Kidney epithelial cell (primary cell): ENCODE results near the gene RPS14. TPM values are rescaled to one million over a fixed set of nuclear protein-coding genes. Genes with fewer than 3 reads are reported as not detected.

Source experiments
- DNase-seq: peaks from one replicate; pipeline ENCODE4 v3.0.0-alpha.2; 2010; ENCODE audit warnings: low read depth
- H3K27me3 ChIP-seq: 2 replicates; pipeline ENCODE4 v1.6.0; 2011; ENCODE audit warnings: low read length; ENCODE audit not compliant: control insufficient read depth, insufficient read depth
- H3K36me3 ChIP-seq: 2 replicates; pipeline ENCODE4 v1.5.1; 2011; ENCODE audit warnings: low read length; ENCODE audit not compliant: control insufficient read depth, insufficient read depth
- H3K4me3 ChIP-seq: 2 replicates; pipeline ENCODE4 v1.5.1; 2011; ENCODE audit warnings: low read depth, mild to moderate bottlenecking, control low read depth, low read length
- total RNA-seq: library from RNA; depleted of rRNA; stranded (reverse); fragments of >200 nt; gene quantifications from 2 replicates; pipeline ENCODE4 v1.2.3, GENCODE V29; 2015
- TF ChIP-seq, protein P1 (sequence below): IDR thresholded peaks from 2 replicates; pipeline ENCODE4 v1.5.1; 2011; ENCODE audit warnings: mild to moderate bottlenecking, moderate library complexity, low read length, control low read depth, inconsistent platforms; ENCODE audit not compliant: insufficient read depth, poor library complexity, severe bottlenecking

The RPS14 gene
- total RNA-seq, 1 donor from 2014 or later: 3,855 TPM

DNA sequence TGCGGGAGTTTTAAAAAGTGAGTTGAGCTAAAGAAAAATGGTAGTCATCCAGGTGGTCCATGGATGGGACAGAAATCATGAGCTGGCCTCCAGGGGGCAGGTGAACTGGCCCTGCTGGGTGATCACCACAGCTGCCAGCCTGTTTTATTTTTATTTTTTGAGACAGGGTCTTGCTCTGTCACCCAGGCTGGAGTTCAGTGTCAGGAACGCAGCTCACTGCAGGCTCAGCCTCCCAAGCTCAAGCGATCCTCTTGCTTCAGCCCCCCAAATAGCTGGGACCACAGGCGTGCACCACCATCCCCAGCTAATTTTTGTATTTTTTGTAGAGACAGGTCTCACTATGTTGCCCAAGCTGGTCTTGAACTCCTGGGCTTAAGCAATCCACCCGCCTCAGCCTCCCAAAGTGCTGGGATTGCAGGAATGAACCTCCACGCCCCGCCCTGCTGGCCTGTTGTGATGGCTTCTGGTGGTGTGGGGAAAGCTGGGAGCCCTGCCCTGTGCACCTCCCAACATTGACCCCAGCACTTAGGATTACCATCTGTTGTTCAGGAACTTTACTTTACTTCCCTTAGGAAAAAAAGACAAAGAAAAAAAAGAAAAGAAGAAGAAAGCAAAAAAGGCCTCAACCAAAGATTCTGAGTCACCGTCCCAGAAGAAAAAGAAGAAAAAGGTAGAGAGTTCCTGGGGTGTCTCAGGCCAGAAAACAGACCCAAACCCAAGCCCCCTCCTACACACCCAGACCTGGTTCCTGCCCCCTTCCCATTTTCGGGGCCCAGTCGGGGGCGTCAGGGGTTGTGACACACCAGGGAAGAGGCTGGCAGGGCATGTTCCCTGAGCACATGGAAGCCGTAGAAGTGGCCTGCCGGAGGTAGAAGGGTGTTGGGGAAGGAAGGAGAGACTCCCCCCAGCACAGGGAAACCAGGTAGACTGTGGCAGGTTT lies 51.5 kb downstream of the RPS14 start:
- TF ChIP-seq, protein P1, sequence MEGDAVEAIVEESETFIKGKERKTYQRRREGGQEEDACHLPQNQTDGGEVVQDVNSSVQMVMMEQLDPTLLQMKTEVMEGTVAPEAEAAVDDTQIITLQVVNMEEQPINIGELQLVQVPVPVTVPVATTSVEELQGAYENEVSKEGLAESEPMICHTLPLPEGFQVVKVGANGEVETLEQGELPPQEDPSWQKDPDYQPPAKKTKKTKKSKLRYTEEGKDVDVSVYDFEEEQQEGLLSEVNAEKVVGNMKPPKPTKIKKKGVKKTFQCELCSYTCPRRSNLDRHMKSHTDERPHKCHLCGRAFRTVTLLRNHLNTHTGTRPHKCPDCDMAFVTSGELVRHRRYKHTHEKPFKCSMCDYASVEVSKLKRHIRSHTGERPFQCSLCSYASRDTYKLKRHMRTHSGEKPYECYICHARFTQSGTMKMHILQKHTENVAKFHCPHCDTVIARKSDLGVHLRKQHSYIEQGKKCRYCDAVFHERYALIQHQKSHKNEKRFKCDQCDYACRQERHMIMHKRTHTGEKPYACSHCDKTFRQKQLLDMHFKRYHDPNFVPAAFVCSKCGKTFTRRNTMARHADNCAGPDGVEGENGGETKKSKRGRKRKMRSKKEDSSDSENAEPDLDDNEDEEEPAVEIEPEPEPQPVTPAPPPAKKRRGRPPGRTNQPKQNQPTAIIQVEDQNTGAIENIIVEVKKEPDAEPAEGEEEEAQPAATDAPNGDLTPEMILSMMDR: no peak
- Histone ChIP-seq H3K4me3 (no peak overlapping the region), H3K36me3 (peaks cover 3% of the 10 kb centered on the region), H3K27me3 (no peaks in the 10 kb centered on the region)
- DNase-seq: no peak

DNA sequence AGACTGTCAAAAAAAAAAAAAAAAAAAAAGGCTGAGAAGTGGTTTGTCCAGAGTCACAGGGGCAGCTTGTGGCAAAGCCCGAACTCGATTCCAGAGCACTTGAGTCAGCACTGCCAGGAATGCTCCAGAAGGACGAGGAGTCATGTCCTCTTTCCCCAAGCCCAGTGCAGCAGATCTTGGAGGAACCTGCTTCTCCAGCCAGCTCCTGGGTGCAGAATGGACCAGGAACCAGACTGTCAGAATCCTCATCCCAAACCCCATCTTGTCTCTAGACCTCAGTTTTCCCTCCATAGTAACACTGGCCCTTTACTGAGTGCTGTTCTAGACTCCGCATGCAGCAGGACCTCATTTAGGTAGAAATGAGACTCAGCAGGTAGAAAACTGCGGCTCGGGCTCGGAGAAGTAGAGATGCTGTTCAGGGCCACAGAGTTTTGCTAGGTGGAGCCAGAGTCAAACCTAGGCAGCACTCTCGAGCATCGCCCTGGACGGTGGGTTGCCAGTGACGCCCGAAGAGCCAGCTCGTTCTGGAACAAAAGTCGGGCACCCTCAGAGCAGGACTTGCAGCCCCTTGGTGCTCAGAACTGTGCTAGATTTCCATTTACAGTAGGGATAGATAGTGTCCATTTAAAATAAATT lies 52.3 kb downstream of the RPS14 start:
- H3K36me3 ChIP-seq: peaks cover 2% of the 10 kb centered on the region
- no peak overlapping the region for H3K4me3 ChIP-seq
- H3K27me3 ChIP-seq: no peaks in the 10 kb centered on the region
- no peak for DNase-seq
- TF ChIP-seq, protein P1: no peak

DNA sequence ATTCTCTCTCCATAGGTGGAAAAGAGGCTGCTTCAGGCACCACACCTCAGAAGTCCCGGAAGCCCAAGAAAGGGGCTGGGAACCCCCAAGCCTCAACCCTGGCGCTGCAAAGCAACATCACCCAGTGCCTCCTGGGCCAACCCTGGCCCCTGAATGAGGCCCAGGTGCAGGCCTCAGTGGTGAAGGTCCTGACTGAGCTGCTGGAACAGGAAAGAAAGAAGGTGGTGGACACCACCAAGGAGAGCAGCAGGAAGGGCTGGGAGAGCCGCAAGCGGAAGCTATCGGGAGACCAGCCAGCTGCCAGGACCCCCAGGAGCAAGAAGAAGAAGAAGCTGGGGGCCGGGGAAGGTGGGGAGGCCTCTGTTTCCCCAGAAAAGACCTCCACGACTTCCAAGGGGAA lies 53.3 kb downstream of the RPS14 start:
- peaks cover 3% of the 10 kb centered on the region for H3K36me3 ChIP-seq
- no peaks in the 10 kb centered on the region for H3K27me3 ChIP-seq
- DNase-seq: no peak
- TF ChIP-seq, protein P1: no peak
- no peak overlapping the region for H3K4me3 ChIP-seq

DNA sequence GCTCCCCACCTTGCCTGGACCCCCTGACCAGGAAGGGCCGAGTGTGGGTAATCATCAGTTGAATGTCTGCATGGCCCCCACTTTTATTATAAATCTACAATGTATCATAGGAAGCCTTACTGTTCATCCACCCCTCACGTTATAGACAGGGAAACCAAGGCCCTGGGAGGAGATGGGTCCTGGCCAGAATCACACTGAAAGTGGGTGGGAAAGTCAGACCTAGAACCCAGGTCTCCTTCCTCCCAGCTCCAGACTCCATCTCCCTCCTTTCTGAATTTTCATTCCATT lies 53.9 kb downstream of the RPS14 start:
- TF ChIP-seq, protein P1: no peak
- DNase-seq: no peak
- no peaks in the 10 kb centered on the region for H3K27me3 ChIP-seq
- peaks cover 3% of the 10 kb centered on the region for H3K36me3 ChIP-seq
- no peak overlapping the region for H3K4me3 ChIP-seq

DNA sequence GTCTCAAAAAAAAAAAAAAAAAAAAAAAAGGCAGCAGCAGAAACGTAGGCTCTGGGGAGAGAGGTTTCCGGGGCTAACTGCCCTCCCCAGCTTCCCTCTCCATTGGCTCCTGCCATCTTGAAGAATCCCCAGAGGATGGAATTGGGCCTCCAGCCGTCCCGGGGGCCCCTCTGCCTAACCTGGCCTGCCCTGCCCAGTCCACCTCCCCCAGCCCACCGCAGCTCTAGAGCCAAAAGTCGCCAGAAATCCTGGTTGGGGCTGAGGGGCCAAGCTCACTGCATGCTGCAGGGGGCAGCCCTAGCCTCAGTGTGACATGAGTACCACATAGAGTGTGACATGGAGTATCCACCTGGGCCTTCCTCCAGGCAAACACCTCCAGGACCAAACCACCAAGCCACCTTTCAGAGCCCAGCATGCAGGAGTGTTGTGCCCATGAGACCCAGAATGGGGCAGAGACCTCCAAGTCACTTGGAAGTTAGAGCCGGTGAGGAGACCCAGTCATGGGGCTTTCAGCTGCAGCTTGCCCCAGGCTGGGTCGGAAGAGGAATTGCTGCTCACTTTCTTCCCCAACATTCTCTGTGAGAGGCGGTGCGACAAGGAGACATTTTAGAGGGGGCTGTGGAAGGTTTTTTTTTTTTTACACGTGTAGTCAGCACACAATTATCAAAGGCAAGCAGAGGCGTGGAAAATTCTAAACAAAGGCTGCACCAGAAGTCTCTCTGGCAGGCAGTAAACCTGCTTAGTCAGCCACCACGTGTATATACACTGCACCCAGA lies 54.4 kb downstream of the RPS14 start:
- Histone ChIP-seq H3K27me3 (no peaks in the 10 kb centered on the region), H3K4me3 (no peak overlapping the region), H3K36me3 (peaks cover 3% of the 10 kb centered on the region)
- DNase-seq: no peak
- TF ChIP-seq, protein P1: no peak
